Ishikawa (cell line): ENCODE data around the gene RCAN2.

Experiments
- CEBPB ChIP-seq: IDR thresholded peaks from 2 replicates; pipeline ENCODE4 v1.6.1; 2012
- CREB1 ChIP-seq: IDR thresholded peaks from 2 replicates; pipeline ENCODE4 v1.6.1; 2012; ENCODE audit warnings: low read depth
- EGR1 ChIP-seq: IDR thresholded peaks from 2 replicates; pipeline ENCODE4 v1.6.1; 2012
- EP300 ChIP-seq: IDR thresholded peaks from 2 replicates; pipeline ENCODE4 v1.6.1; 2012; ENCODE audit warnings: borderline replicate concordance
- FOXM1 ChIP-seq: IDR thresholded peaks from 2 replicates; pipeline ENCODE4 v1.6.1; 2012; ENCODE audit warnings: low read depth, borderline replicate concordance
- MAX ChIP-seq: IDR thresholded peaks from 2 replicates; pipeline ENCODE4 v1.6.1; 2012
- NFIC ChIP-seq: IDR thresholded peaks from 2 replicates; pipeline ENCODE4 v1.6.1; 2012
- RAD21 ChIP-seq: IDR thresholded peaks from 2 replicates; pipeline ENCODE4 v1.6.1; 2012; ENCODE audit warnings: low read depth
- TAF1 ChIP-seq: IDR thresholded peaks from 2 replicates; pipeline ENCODE4 v1.6.1; 2012; ENCODE audit warnings: low read depth, mild to moderate bottlenecking
- TCF12 ChIP-seq: IDR thresholded peaks from 2 replicates; pipeline ENCODE4 v1.6.1; 2012; ENCODE audit warnings: low read depth
- TEAD4 ChIP-seq: IDR thresholded peaks from 2 replicates; pipeline ENCODE4 v1.6.1; 2012
- USF1 ChIP-seq: IDR thresholded peaks from 2 replicates; pipeline ENCODE4 v1.6.1; 2012
- YY1 ChIP-seq: IDR thresholded peaks from 2 replicates; pipeline ENCODE4 v1.6.1; 2012; ENCODE audit warnings: low read depth
- ZBTB7A ChIP-seq: IDR thresholded peaks from 2 replicates; pipeline ENCODE4 v1.6.1; 2012; ENCODE audit warnings: low read depth
- TF ChIP-seq, protein P1 (sequence below): IDR thresholded peaks from 2 replicates; pipeline ENCODE4 v1.6.1; 2012; ENCODE audit warnings: low read depth, mild to moderate bottlenecking

The RCAN2 gene

GRCh38 chr6:46484081-46484820 is 7.0 kb downstream of the RCAN2 start:
- TF ChIP-seq NFIC, result no peak
- TF ChIP-seq MAX, result no peak
- TF ChIP-seq USF1, result no peak
- TF ChIP-seq, protein P1, sequence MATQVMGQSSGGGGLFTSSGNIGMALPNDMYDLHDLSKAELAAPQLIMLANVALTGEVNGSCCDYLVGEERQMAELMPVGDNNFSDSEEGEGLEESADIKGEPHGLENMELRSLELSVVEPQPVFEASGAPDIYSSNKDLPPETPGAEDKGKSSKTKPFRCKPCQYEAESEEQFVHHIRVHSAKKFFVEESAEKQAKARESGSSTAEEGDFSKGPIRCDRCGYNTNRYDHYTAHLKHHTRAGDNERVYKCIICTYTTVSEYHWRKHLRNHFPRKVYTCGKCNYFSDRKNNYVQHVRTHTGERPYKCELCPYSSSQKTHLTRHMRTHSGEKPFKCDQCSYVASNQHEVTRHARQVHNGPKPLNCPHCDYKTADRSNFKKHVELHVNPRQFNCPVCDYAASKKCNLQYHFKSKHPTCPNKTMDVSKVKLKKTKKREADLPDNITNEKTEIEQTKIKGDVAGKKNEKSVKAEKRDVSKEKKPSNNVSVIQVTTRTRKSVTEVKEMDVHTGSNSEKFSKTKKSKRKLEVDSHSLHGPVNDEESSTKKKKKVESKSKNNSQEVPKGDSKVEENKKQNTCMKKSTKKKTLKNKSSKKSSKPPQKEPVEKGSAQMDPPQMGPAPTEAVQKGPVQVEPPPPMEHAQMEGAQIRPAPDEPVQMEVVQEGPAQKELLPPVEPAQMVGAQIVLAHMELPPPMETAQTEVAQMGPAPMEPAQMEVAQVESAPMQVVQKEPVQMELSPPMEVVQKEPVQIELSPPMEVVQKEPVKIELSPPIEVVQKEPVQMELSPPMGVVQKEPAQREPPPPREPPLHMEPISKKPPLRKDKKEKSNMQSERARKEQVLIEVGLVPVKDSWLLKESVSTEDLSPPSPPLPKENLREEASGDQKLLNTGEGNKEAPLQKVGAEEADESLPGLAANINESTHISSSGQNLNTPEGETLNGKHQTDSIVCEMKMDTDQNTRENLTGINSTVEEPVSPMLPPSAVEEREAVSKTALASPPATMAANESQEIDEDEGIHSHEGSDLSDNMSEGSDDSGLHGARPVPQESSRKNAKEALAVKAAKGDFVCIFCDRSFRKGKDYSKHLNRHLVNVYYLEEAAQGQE, result no peak
- no peak for TF ChIP-seq RAD21
- TF ChIP-seq FOXM1, result no peak

DNA sequence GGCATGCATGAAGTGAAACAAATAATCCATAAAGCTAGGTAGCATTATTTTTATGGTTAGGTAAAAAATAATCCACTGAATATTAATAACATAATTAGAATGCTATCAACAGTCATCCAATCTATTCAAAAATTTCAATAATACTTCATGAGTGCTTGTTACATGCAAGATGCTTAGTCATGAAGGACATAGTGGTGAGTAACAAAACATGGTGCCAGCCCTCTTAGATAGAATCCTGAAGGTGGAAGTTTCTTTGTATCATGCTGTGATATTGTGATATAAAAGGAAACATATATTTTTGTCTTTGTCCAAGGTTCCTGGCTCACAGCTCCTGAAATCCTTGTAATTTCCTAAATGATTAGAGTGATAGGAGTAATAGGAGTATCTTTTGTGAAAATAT is 14.9 kb downstream of the RCAN2 start:
- no peak for TF ChIP-seq EP300
- TF ChIP-seq USF1, result no peak
- TF ChIP-seq FOXM1, result no peak
- TF ChIP-seq YY1, result no peak
- TF ChIP-seq EGR1, result no peak
- TF ChIP-seq TCF12, result no peak
- TF ChIP-seq ZBTB7A, result no peak
- no peak for TF ChIP-seq CREB1
- TF ChIP-seq MAX, result no peak
- TF ChIP-seq, protein P1, result no peak
- TF ChIP-seq NFIC, result no peak
- no peak for TF ChIP-seq RAD21
- TF ChIP-seq TEAD4, result no peak

DNA sequence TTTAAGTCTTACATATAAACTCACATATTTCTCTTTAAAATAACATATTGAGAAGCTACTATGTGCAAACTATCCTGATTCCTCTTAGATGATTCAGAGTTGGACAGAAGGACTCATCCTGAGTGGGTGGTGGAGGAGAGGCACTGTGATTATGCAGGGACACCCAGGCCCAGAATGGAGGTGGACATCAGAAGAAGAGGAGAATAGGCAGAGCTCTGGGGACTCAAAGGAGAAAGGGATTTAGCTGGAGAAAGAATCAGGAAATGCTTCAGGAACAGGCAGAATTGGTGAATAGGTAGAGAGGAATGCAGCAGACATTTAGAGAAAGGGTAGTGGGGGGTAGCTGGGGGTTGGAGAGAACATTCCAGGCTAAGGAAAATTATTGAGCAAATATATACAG is 17.4 kb downstream of the RCAN2 start:
- no peak for TF ChIP-seq TAF1
- no peak for TF ChIP-seq EGR1
- TF ChIP-seq NFIC, result no peak
- no peak for TF ChIP-seq MAX
- TF ChIP-seq, protein P1, result no peak
- TF ChIP-seq EP300, result no peak
- no peak for TF ChIP-seq TCF12
- TF ChIP-seq CEBPB, result no peak
- no peak for TF ChIP-seq RAD21

DNA sequence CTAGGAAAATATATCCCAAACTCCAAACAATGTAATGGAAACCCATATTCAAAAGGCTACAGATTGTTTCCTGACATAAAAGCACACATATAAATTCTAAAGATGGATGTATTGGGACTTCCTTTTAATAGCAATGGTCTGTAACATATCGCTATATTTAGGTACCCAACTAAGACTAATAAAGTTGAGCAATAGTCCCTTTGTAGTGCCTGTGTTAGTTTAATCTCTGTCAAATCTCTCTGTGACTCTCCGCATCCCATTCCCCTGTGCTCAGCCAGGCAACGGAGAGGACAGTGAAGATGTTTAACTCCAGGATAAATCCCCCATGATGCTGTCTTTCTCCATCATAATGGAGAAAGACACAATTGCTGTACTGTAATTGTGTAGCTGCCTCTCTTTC is 19.0 kb downstream of the RCAN2 start:
- TF ChIP-seq FOXM1 (no peak), EGR1 (no peak), ZBTB7A (no peak), EP300 (no peak), TEAD4 (no peak), CEBPB (no peak), TCF12 (no peak), MAX (no peak), YY1 (no peak), CREB1 (no peak), NFIC (no peak), RAD21 (no peak), TAF1 (no peak), USF1 (no peak)
- TF ChIP-seq, protein P1, result no peak
